ENCODE data around the gene CLPSL2. TPM values are rescaled to one million over a fixed set of nuclear protein-coding genes. Genes with fewer than 3 reads are reported as not detected.

CLPSL2 gene, protein sequence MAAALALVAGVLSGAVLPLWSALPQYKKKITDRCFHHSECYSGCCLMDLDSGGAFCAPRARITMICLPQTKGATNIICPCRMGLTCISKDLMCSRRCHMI
- total RNA-seq, result not detected

DNA sequence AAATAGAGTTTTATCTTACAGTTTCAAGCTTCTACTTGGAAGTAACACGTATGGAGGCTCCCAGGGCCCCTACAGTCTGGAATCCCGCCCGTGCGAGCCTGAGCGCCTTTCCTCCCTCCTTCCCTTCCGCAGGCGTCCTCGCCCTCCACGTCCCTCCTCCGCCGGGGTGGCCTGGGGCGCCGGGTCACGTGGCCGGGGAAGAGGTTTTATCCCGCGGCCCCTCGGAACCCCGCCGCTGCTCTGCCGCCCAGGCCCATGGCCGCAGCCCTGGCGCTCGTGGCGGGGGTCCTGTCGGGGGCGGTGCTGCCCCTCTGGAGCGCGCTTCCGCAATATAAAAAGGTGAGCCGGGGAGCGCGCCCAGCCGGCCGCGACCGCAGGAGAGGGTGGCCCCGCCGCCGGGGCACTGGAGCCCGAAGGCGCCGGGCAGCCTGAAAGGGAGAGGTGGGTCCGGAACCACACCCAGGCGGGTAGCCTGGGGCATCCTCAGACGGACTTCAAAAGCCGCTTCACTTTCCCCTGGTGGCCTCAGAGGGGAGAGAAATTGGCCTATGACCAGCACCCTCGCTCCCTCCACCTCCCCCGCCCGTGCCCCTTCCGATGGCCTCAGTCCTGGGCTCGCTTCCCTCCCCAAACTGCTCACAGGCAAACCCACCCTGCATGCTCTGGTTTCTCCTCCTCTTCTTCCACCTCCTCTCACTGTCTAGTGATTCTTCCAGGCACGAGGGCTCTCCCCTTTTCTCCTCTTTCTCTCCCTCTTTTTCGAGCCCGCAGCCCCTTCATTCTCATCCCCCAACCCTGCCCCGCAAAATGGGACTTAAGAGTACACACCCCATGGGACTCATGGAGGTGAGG, at the start of gene CLPSL2:
Gene CLPSL2 (plus strand): TSS at position 235 of the 852 bp plus-strand sequence. CDS start 21 bp downstream, at position 256.
- DNase-seq (ENCODE audit: low spot score), result no peak
- TF ChIP-seq, protein P1, sequence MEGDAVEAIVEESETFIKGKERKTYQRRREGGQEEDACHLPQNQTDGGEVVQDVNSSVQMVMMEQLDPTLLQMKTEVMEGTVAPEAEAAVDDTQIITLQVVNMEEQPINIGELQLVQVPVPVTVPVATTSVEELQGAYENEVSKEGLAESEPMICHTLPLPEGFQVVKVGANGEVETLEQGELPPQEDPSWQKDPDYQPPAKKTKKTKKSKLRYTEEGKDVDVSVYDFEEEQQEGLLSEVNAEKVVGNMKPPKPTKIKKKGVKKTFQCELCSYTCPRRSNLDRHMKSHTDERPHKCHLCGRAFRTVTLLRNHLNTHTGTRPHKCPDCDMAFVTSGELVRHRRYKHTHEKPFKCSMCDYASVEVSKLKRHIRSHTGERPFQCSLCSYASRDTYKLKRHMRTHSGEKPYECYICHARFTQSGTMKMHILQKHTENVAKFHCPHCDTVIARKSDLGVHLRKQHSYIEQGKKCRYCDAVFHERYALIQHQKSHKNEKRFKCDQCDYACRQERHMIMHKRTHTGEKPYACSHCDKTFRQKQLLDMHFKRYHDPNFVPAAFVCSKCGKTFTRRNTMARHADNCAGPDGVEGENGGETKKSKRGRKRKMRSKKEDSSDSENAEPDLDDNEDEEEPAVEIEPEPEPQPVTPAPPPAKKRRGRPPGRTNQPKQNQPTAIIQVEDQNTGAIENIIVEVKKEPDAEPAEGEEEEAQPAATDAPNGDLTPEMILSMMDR (IDR thresholded peaks at IDR 0.05), result no peak
- peak within 1 kb of the TSS; percentile 17 to 44 for H3K4me3 ChIP-seq
- no peaks in the 10 kb centered on the region for H3K9me3 ChIP-seq
- no peak within 1 kb of the TSS for H3K27ac ChIP-seq
- no peaks in the 10 kb centered on the region for H3K36me3 ChIP-seq
- H3K27me3 ChIP-seq, result peaks cover 4 to 7% of the 10 kb centered on the region in 2 donors
- H3K4me1 ChIP-seq, result peaks cover 0 to 7% of the 10 kb centered on the region in 2 donors

DNA sequence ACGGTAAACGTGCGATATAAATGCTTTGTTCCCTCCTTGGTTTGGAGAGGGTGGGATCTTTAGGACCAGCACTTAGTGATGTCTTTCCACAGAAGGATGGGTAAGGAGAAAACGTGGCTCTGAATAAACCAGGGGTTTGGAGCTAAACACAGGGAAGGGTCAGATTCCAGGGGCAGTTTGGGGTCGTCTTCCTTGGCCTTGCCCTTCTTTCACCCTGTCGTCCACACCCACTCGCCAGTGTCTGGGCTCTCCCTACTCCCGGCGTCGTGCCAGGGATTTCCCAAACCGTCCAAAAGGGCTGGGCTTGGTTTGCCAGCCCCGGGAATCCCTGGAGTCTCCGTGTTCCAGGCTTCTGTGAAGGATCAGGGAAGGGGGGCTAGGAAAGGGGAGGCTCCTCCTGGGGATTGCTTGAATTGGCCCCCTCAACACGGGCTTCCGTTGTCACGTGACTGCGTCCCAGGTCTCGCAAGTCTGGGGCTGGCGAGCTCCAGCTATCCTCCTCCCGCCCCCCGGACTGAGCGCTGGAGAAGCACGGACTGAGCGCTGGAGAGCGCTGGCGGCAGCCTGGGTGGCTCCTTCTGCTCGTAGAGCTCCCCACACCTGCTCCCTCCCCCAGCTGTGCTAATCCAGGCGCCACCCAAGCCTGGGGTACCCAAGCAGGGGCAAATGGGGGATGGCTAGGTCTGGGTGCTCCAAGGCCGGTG, 49.0 kb upstream of the CLPSL2 start:
- Histone ChIP-seq H3K27ac (peak overlapping the region; percentile 100), H3K36me3 (no peaks in the 10 kb centered on the region), H3K4me3 (peak overlapping the region; percentile 31 to 54), H3K9me3 (no peaks in the 10 kb centered on the region), H3K4me1 (peaks cover 0 to 91% of the 10 kb centered on the region in 2 donors), H3K27me3 (no peaks in the 10 kb centered on the region)
- TF ChIP-seq, protein P1 (IDR thresholded peaks at IDR 0.05), result no peak
- peak; percentile 94 for DNase-seq (ENCODE audit: low spot score)

DNA sequence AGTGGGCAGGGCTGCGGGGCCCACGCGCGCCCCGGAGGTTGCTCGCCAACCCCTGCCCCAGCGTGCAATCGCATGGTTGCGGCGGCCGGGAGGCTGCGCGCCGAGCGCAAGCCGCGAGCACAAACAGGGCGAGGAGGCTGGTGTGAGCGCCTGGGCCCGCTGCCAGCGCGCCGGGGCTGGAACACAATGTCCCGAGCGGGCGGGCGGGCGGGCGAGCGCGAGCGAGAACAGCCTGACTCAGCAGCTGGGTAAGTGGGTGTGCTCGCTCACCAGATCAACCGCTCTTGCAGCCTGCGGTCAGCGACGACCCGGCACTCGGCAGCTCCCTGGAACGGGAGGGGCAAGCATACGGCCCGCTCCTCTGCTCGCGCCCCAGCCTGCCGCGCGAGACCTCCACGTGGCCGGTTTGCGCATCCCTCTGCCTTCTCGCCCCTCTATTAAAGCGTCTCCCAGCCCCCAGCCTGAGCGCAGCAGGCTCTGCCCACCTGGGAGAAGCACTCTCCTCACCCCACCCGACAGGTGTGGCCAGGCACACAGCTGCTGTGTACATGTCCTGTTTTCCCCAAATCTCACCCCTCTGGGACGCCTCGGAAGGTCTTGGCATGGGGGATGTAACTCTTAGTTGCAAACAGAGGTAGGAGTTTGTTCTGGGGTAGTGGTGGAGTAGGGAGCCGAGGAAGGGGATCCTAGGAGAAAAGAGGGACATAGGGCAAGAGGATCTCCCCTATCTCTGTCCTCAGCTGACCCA, 48.3 kb upstream of the CLPSL2 start:
- Histone ChIP-seq H3K36me3 (no peaks in the 10 kb centered on the region), H3K4me3 (peak overlapping the region; percentile 31 to 54), H3K27me3 (no peaks in the 10 kb centered on the region), H3K9me3 (no peaks in the 10 kb centered on the region), H3K27ac (peak overlapping the region; percentile 100), H3K4me1 (peaks cover 0 to 91% of the 10 kb centered on the region in 2 donors)
- TF ChIP-seq, protein P1 (IDR thresholded peaks at IDR 0.05), result no peak
- peak; percentile 97 for DNase-seq (ENCODE audit: low spot score)

DNA sequence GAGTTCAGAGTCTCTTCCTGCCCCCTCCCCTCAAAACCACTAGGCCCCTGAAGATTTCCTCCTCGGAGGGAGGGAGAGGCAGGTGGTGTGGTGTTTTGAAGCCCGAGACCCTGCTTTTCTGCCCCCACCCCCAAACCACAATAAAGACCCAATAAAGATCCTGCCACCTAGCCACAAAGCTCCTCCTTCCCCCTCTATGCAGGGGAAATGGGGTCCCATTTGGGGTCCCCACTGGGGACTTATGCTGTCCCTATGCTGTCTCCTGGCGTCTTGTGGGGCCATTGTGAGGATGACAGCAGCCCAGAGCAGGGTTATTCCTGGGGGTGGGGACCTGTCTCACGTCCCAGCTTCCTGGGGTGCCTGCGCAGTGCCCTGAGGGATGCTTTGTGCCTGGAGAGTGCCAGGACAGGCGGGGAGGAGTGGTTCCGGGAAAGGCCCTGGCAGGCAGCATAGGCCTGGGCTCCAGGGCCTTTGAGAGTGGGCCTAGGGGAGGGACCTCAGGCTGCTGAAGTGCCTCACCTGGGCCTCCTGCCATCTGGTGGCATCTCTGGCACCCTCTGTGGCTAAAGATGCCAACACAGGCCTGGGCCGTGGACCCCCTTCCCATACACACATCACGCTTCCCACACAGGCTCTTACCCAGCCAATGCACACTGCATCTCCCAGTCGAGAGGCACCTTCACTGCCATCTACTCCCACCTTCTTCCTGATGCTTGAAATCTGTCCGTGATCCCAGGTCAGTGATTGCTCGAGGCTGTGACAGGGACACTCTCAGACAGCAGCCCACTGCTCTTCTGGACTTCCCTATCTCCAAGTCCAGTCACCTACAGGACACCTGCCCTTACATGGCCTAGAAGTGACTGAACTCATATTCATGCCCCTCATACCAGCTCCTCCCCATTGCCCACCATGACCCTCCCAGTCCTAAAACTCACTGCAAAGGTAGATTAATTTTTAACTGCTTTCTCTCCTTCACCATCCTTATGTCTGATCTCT, 47.4 kb upstream of the CLPSL2 start:
- Histone ChIP-seq H3K4me3 (peak overlapping the region in 1 of 2 donors; percentile 54), H3K4me1 (peaks cover 0 to 91% of the 10 kb centered on the region in 2 donors), H3K36me3 (no peaks in the 10 kb centered on the region), H3K9me3 (no peaks in the 10 kb centered on the region), H3K27ac (peak overlapping the region; percentile 100), H3K27me3 (no peaks in the 10 kb centered on the region)
- TF ChIP-seq, protein P1 (IDR thresholded peaks at IDR 0.05), result no peak
- DNase-seq (ENCODE audit: low spot score), result no peak

Data from right atrium auricular region (tissue), 2 donors.